K562 (cell line): ENCODE results near the gene NTM. TPM values are rescaled to one million over a fixed set of nuclear protein-coding genes. Genes with fewer than 3 reads are reported as not detected.

ENCODE experiments used
- ATAC-seq: fragments of 200-7000 bp; cut with Tn5 transposase; 3 replicates; pipeline ENCODE4 v1.9.1; 2020; ENCODE audit warnings: moderate library complexity
- BruUV-seq: library from RNA; stranded (reverse); fragments of 400-500 nt; replicated peaks from 2 replicates; lab custom pipeline; 2021; lab: Mats Ljungman, UMichigan
- CTCF ChIA-PET: fragments of 300-600 bp; formaldehyde crosslinking; extraction: SDS; loops from one replicate; lab custom pipeline; 2021; ENCODE audit warnings: low intra/inter-chr PET ratio; lab: Yijun Ruan, JAX
- POLR2A ChIA-PET: fragments of 300-600, 350-650 bp; sonication (Branson Sonifier 250); formaldehyde crosslinking; extraction: SDS; loops from one replicate; lab custom pipeline; 2021; ENCODE audit warnings: antibody characterized with exemption, inconsistent platforms; lab: Yijun Ruan, JAX
- DNase-seq, 4 experiments: peaks; one replicate each; pipeline versions ENCODE4 v3.0.0 to v3.0.0-alpha.2; 2011 to 2018; ENCODE audit warnings: low spot score in 3 of 4, mixed read lengths in 3 of 4; ENCODE audit errors: extremely low read depth in 1 of 4
- FAIRE-seq: peaks from 2 replicates; lab custom pipeline; 2011; peaks lifted over from hg19 to GRCh38; lab: Jason Lieb, UNC
- H2AFZ ChIP-seq: 2 replicates; pipeline ENCODE4 v1.6.0; 2011; ENCODE audit warnings: low read depth, low read length, control low read depth, inconsistent platforms
- H3K27ac ChIP-seq: fragments of 200-600 bp; 3 replicates; pipeline ENCODE4 v1.8.0; 2011; ENCODE audit warnings: low read depth, mild to moderate bottlenecking, control low read depth, inconsistent platforms, low read length, moderate library complexity, mixed read lengths; ENCODE audit errors: extremely low read depth
- H3K27me3 ChIP-seq, 2 experiments: fragments of 300-600 bp in 1 of 2; 2 replicates in 1 of 2; 3 replicates in 1 of 2; pipeline versions ENCODE4 v1.6.0 to v1.8.0; 2011; ENCODE audit warnings: inconsistent platforms in 2 of 2, low read length in 2 of 2, mild to moderate bottlenecking in 1 of 2, mixed read lengths in 1 of 2, moderate library complexity in 1 of 2; ENCODE audit not compliant: control insufficient read depth in 2 of 2, insufficient read depth in 2 of 2
- H3K36me3 ChIP-seq: fragments of 300-600 bp; 3 replicates; pipeline ENCODE4 v1.8.0; 2011; ENCODE audit warnings: mild to moderate bottlenecking, low read length, inconsistent platforms; ENCODE audit not compliant: control insufficient read depth, insufficient read depth
- H3K4me1 ChIP-seq, 2 experiments: fragments of 200-600 bp in 1 of 2; replicated peaks in 1 of 2; 2 replicates in 1 of 2; 3 replicates in 1 of 2; pipeline versions ENCODE4 v1.5.1 to v1.8.0; 2011; ENCODE audit warnings: inconsistent platforms in 2 of 2, low read length in 2 of 2, mild to moderate bottlenecking in 1 of 2, mixed read lengths in 1 of 2, moderate library complexity in 1 of 2; ENCODE audit not compliant: control insufficient read depth in 2 of 2, insufficient read depth in 2 of 2
- H3K4me2 ChIP-seq: 2 replicates; pipeline ENCODE4 v1.6.1; 2011; ENCODE audit warnings: low read length, control low read depth, inconsistent platforms, mixed read lengths; ENCODE audit not compliant: insufficient read depth
- H3K4me3 ChIP-seq: fragments of 200-600 bp; sonication (generic), shearing (Covaris generic); 2 replicates; pipeline ENCODE4 v1.5.1; 2016; ENCODE audit warnings: control low read depth, inconsistent platforms
- H3K79me2 ChIP-seq: fragments of 200-600 bp; 3 replicates; pipeline ENCODE4 v1.8.0; 2011; ENCODE audit warnings: low read length, inconsistent platforms; ENCODE audit not compliant: control insufficient read depth, insufficient read depth
- H3K9ac ChIP-seq, 2 experiments: 2 replicates each; pipeline versions ENCODE4 v1.6.0 to v1.6.1; 2011; ENCODE audit warnings: low read depth in 2 of 2, low read length in 2 of 2, control low read depth in 1 of 2, inconsistent platforms in 1 of 2, mild to moderate bottlenecking in 1 of 2, mixed read lengths in 1 of 2; ENCODE audit not compliant: insufficient read depth in 1 of 2
- H3K9me1 ChIP-seq: one replicate; pipeline ENCODE4 v1.6.0; 2011; ENCODE audit warnings: inconsistent platforms, mild to moderate bottlenecking, low read length, moderate library complexity; ENCODE audit not compliant: control insufficient read depth, insufficient read depth
- H3K9me3 ChIP-seq: replicated peaks from 2 replicates; pipeline ENCODE4 v1.5.1; 2011; ENCODE audit warnings: low read depth, low read length, inconsistent platforms; ENCODE audit not compliant: control insufficient read depth, insufficient read depth
- H4K20me1 ChIP-seq: replicated peaks from 2 replicates; pipeline ENCODE4 v1.6.1; 2011; ENCODE audit warnings: low read length, inconsistent platforms, mixed read lengths; ENCODE audit not compliant: control insufficient read depth, insufficient read depth
- CSDE1 ChIP-seq, 2 experiments: fragments of 450-650 bp; IDR thresholded peaks; 2 replicates each; pipeline ENCODE4 v1.6.1; 2016; ENCODE audit warnings: mild to moderate bottlenecking in 1 of 2
- DDX20 ChIP-seq: fragments of 450-650 bp; IDR thresholded peaks from 2 replicates; pipeline ENCODE4 v1.6.1; 2016; ENCODE audit warnings: missing genetic modification characterization, low read depth, mild to moderate bottlenecking, missing compliant biosample characterization, moderate library complexity
- MLLT1 ChIP-seq, 2 experiments: fragments of 450-650 bp; IDR thresholded peaks; 2 replicates each; pipeline ENCODE4 v1.6.1; 2016
- NONO ChIP-seq, 2 experiments: fragments of 200-400 bp in 1 of 2; fragments of 450-650 bp in 1 of 2; formaldehyde crosslinking in 1 of 2; IDR thresholded peaks; 2 replicates each; pipeline ENCODE4 v1.6.1; 2017; ENCODE audit warnings: low read depth in 2 of 2, mild to moderate bottlenecking in 2 of 2, moderate library complexity in 2 of 2, low read length in 1 of 2
- NR4A1 ChIP-seq, 2 experiments: fragments of 250-450 bp in 1 of 2; fragments of 450-650 bp in 1 of 2; sonication (Bioruptor Pico) in 1 of 2; IDR thresholded peaks; 2 replicates each; pipeline versions ENCODE4 v1.4.0 to v1.6.1; 2016 to 2020; ENCODE audit warnings: mild to moderate bottlenecking in 2 of 2, missing compliant biosample characterization in 1 of 2, missing genetic modification characterization in 1 of 2, moderate library complexity in 1 of 2
- PML ChIP-seq: IDR thresholded peaks from 2 replicates; pipeline ENCODE4 v1.6.1; 2012; ENCODE audit warnings: low read length, inconsistent platforms
- TAF1 ChIP-seq: IDR thresholded peaks from 2 replicates; pipeline ENCODE4 v1.6.1; 2011; ENCODE audit warnings: mild to moderate bottlenecking, low read length, moderate library complexity; ENCODE audit not compliant: insufficient read depth, control insufficient read depth, severe bottlenecking; ENCODE audit errors: extremely low read depth
- ZNF512 ChIP-seq: IDR thresholded peaks from 2 replicates; pipeline ENCODE4 v1.6.1; 2016; ENCODE audit warnings: missing genetic modification characterization, missing compliant biosample characterization
- ZNF766 ChIP-seq: fragments of 200-800 bp; sonication (Bioruptor generic); conservative IDR thresholded peaks from 2 replicates; pipeline ENCODE4 v1.6.1; 2016; ENCODE audit warnings: missing genetic modification characterization, missing compliant biosample characterization
- WGBS: fragments of 100-300 bp; shearing (Covaris generic); methylation state at CpG from one replicate; pipeline ENCODE4 v1.1.6; 2016; ENCODE audit warnings: low coverage, mixed read lengths; ENCODE audit not compliant: insufficient coverage; ENCODE audit errors: missing lambda C conversion rate; 5-methylcytosine and 5-hydroxymethylcytosine counted together
- in situ Hi-C: fragments of 300-500 bp; cut with MboI; formaldehyde crosslinking; loops from 4 replicates; pipeline ENCODE4 v1.15.0; 2018; ENCODE audit warnings: inconsistent platforms, mixed read lengths
- intact Hi-C: fragments of 100-400 bp; cut with micrococcal nuclease; formaldehyde crosslinking; loops from 2 replicates; pipeline ENCODE4 v1.14.2; 2022
- polyA plus RNA-seq, 8 experiments: library from polyadenylated mRNA; depleted of rRNA in 4 of 8; stranded (reverse) in 5 of 8; unstranded in 3 of 8; fragments of >200 nt; fragmentation: Nextera tagmentation in 2 of 8; fragmentation: Illumina TruSeq in 1 of 8; extraction: Ambion mirVana in 2 of 8; extraction: Trizol in 1 of 8; gene quantifications; 2 replicates each; pipeline versions ENCODE4 v1.2.1 to v1.2.3, GENCODE V29; 2011 to 2014; ENCODE audit warnings: inconsistent platforms in 1 of 8, missing spikeins in 1 of 8
- total RNA-seq, 7 experiments: library from RNA; depleted of rRNA in 6 of 7; stranded (reverse); fragments of >200 nt in 6 of 7; fragmentation: Illumina TruSeq in 2 of 7; extraction: Trizol in 2 of 7; gene quantifications; 2 replicates each; pipeline versions ENCODE4 v1.2.1 to v1.2.3, GENCODE V29; 2011 to 2021; ENCODE audit warnings: low replicate concordance in 1 of 7

NTM gene
- total and polyA plus RNA-seq, 9 of the 15 experiments (the other 6 are each of a cell fraction or from before 2014, with no cell fraction given): not detected

DNA sequence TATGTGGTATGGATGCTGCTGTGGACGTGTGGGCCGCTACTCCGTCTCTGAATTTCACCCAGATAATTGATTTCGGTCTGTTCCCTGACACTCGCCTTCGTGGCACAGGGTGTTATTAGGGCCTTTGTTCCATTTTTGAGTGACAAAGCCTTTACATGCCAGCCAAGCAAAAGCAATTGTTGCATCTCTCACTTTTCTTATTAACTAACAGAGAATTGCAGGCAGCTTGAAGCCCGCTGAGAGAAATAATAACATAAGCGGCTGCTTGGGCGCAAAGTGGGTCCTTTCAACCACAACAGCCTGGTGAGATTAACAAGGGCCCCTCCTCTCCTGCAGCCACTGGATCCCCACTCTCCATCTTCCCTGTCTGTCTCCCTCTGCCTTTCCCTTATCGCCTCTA is 449.4 kb downstream of the NTM start:
- Histone ChIP-seq H3K9me1 (no peaks in the 10 kb centered on the region), H4K20me1 (no peaks in the 10 kb centered on the region), H3K36me3 (no peaks in the 10 kb centered on the region), H3K9ac (no peak overlapping the region), H3K4me3 (no peak overlapping the region)
- BruUV-seq: no TSS peak
- CTCF ChIA-PET: no interaction called here
- no peak for DNase-seq
- intact Hi-C loops: no loop called here
- TF ChIP-seq PML (no peak), CSDE1 (IDR thresholded peaks at IDR 0.05) (no peak), DDX20 (no peak), NR4A1 (CRISPR knock-in tag; IDR thresholded peaks at IDR 0.05) (no peak), NR4A1 (tag; IDR thresholded peaks at IDR 0.05) (no peak), ZNF766 (no peak), MLLT1 (IDR thresholded peaks at IDR 0.05) (no peak), TAF1 (no peak), ZNF512 (tag) (no peak), NONO (IDR thresholded peaks at IDR 0.05; ENCODE audit: low read depth in 2 of 2, low read length in 1 of 2) (no peak)
- TF ChIP-seq, all 486 proteins: peak for 0
- no peak overlapping the region for H3K4me2 ChIP-seq
- ATAC-seq (no peak), FAIRE-seq (no peak)
- no peaks in the 10 kb centered on the region for H3K79me2 ChIP-seq
- no peaks in the 10 kb centered on the region for H3K27me3 ChIP-seq
- in situ Hi-C loops: no loop called here
- POLR2A ChIA-PET: no interaction called here
- 2% methylated on average over 10 of the region's 10 CpGs for WGBS
- H3K4me1 ChIP-seq: no peaks in the 10 kb centered on the region
- H2AFZ ChIP-seq: no peak overlapping the region
- no peak overlapping the region for H3K27ac ChIP-seq
- no peaks in the 10 kb centered on the region for H3K9me3 ChIP-seq
